A549 (cell line): ENCODE measurements around the gene GAS1.

ENCODE experiments used
- CTCF ChIP-seq: fragments of >200 bp; sonication (Bioruptor Twin); formaldehyde crosslinking; IDR thresholded peaks from 3 replicates; pipeline ENCODE4 v1.5.1; 2016
- PHF8 ChIP-seq: fragments of 200-600 bp; sonication (generic); IDR thresholded peaks from 2 replicates; pipeline ENCODE4 v1.6.1; 2016; ENCODE audit warnings: low read depth, mild to moderate bottlenecking, antibody characterized with exemption, moderate library complexity, borderline replicate concordance
- POLR2A ChIP-seq: IDR thresholded peaks from 2 replicates; pipeline ENCODE4 v1.6.1; 2012; ENCODE audit warnings: mild to moderate bottlenecking, low read length
- POLR2AphosphoS2 ChIP-seq: conservative IDR thresholded peaks from 2 replicates; pipeline ENCODE4 v1.6.1; 2012; ENCODE audit warnings: low read length, improper control_type of control experiment, inconsistent platforms
- RAD21 ChIP-seq, 2 experiments: fragments of >200 bp in 1 of 2; sonication (Bioruptor Twin) in 1 of 2; formaldehyde crosslinking in 1 of 2; IDR thresholded peaks in 1 of 2; conservative IDR thresholded peaks in 1 of 2; 2 replicates in 1 of 2; 3 replicates in 1 of 2; pipeline ENCODE4 v1.6.1; 2012 to 2018; ENCODE audit warnings: inconsistent platforms in 1 of 2

GRCh38 chr9:86947146-86948073 lies at the start of gene GAS1:
- TF ChIP-seq POLR2AphosphoS2 (no peak), CTCF (no peak), PHF8 (no peak), RAD21 (conservative IDR thresholded peaks at IDR 0.05 in 1 of 2, IDR thresholded peaks at IDR 0.05 in 1 of 2) (no peak), POLR2A (no peak)
